ENCODE measurements around the gene HCFC1R1.
A peak's percentile ranks its signal among the peaks of the same experiment; 100 is the strongest.
"Not testable (repeated sequence)": the region's sequence is repeated elsewhere in the genome, so short reads cannot be mapped to it uniquely, and the experiment has no call there.

Gene HCFC1R1

DNA sequence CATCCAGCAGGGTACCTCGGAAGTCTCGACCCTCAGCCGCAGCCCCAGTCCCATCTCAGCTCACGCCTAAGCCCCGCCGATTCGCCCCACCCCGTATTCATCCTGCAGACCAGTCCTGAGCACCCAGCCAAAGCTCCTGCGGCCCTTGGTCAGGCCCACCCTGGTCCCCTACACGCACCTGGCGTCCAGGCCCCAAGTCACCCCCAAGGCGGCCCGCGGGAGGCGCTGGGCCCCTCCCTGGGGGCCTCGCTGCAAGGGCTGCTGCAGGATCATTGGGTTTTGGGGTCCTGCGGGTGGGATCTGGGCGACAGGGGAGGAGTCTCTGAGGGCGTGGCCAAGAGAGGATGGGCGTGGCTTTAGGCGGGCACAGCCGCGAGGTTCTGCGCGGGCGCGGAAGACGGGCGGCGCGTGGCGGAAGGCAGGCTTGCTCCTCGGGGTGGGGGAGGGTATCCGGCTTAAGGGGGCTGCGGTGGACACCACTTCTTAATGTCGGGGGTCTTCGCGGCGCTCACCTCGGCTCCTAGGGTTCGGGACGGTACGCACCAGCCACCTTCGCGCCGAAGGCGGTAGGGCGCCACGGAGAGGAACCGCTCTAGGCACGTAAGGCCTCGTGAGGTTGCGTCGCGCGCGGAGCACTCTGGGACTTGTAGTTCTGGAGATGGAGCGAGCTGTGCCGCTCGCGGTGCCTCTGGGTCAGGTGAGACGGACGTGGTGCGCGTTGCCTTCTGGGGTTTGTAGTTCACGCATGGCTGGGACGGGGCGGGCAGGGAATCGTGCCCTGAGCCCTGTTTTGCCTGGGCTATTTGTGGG lies at the start of gene HCFC1R1, which contains the start of gene THOC6:
TSS of gene HCFC1R1 (minus strand) at position 274 of the 810 bp plus-strand sequence. CDS start at position 273, 1 bp downstream.
TSS of gene THOC6 (plus strand) at position 367 of the 810 bp plus-strand sequence. CDS start at position 659, 292 bp downstream.
- FAIRE-seq, result peak; percentile 99
- peak; percentile 83 for DNase-seq (ENCODE audit: extremely low spot score, insufficient read length, low read depth)

- DNase-seq (ENCODE audit: extremely low spot score, insufficient read length, low read depth), result no peak
- no peak for FAIRE-seq
Observed at GRCh38 chr16:3073448-3073847, 49.7 kb upstream of the HCFC1R1 start.

GRCh38 chr16:3072576-3073263 lies 49.0 kb upstream of the HCFC1R1 start:
- FAIRE-seq, result peak; percentile 5

GRCh38 chr16:3072148-3072547 lies 48.4 kb upstream of the HCFC1R1 start:
- not testable (repeated sequence) for FAIRE-seq; DNase-seq (ENCODE audit: extremely low spot score, insufficient read length, low read depth)

More at GRCh38 chr16:3072576-3073263, 49.0 kb upstream of the HCFC1R1 start:
- not testable (repeated sequence) for DNase-seq (ENCODE audit: extremely low spot score, insufficient read length, low read depth)

DNA sequence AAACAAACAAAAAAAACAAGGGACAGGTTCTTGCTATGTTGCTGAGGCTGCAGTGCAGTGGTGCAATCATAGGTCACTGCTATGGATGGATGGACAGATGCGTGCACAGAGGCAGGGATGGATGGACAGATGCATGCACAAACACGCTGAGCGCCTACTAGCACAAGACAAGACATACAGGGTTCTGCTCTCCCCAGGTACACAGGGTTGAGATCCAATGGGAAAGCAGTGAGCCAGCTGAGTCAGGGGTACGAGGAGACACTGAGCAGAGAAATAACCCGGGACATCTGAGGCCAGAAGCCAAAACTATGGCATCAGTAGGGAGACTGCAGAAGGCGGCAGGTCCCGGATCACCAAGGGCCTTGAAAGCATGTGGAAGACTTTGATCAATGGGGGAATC lies 47.9 kb upstream of the HCFC1R1 start:
- FAIRE-seq, result no peak

GRCh38 chr16:3070608-3071111 lies 46.9 kb upstream of the HCFC1R1 start:
- FAIRE-seq, result no peak
- no peak for DNase-seq (ENCODE audit: extremely low spot score, insufficient read length, low read depth)

More for the DNA sequence above, 47.9 kb upstream of the HCFC1R1 start:
- DNase-seq (ENCODE audit: extremely low spot score, insufficient read length, low read depth), result no peak

DNA sequence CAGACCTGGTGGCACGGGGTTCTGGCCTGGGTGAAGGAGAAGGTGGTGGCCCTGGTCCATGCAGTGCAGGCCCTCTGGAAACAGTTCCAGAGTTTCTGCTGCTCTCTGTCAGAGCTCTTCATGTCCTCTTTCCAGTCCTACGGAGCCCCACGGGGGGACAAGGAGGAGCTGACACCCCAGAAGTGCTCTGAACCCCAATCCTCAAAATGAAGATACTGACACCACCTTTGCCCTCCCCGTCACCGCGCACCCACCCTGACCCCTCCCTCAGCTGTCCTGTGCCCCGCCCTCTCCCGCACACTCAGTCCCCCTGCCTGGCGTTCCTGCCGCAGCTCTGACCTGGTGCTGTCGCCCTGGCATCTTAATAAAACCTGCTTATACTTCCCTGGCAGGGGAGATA lies 45.4 kb upstream of the HCFC1R1 start:
- DNase-seq (ENCODE audit: extremely low spot score, insufficient read length, low read depth); FAIRE-seq: not testable (repeated sequence)

DNA sequence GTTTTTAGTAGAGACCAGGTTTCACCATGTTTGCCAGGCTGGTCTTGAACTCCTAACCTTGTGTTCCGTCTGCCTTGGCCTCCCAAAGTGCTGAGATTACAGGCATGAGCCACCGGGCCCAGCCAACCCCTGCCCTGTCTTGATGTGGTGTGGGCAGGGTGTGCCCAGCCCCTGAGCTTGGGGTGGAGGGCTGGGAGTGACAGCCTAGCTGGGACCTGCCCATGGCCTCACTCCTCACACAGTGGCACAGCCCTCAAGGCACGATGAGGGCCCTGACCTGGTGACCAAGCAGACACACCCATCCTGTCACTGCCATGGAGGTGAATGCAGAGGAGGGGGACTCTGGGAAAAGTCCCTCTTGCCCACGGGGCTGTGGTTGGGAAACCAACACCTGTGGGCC lies 44.7 kb upstream of the HCFC1R1 start:
- no peak for FAIRE-seq
- DNase-seq (ENCODE audit: extremely low spot score, insufficient read length, low read depth), result no peak

DNA sequence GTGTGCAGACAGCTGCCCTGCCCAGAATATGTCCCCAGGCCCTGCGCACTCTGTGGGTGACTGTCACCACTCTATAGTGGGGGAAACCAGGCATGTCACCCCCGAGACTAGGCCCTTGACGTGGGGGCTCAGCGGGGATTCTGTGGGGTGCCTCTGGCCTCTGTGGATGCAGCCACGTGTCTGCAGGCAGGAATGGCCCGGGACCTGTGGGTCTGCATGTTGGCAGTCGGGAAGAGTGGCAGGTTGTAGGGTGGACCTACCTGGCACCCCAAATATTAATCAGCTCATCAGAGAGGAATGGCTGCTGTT lies 42.7 kb upstream of the HCFC1R1 start:
- DNase-seq (ENCODE audit: extremely low spot score, insufficient read length, low read depth) (no peak), FAIRE-seq (no peak)

DNA sequence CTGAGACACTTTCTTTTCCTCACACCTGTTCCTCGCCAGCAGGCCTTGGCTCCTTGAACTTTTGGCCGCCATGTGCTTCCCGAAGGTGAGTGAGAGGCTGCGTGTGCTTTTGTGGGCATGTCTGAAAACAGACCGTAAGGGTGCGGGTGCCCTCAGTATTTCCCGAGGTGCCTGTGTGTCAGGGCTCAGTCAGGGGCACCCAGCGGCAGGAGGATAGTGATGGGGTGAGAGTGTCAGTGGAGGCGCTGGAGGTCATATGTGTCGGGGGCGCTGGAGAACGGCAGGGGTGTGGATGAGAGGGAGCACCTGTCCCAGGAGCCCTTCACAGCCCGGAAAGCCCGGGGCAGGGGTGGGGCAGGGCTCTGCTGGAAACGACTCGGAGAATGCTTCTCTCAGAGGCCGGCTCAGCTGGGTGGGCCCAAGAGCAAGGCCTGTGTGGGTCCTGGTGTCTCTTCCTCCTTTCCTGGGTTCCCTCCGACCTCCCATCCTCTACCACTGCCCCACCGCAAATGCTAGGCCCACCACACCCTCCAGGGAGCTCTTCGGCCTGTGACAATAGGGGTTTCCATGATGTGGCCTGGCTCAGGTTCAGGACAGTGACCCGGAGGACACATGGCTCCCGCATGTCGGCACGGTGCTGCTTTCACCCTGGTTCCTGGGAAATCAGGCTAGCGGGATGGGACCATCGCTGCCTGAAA lies 42.1 kb upstream of the HCFC1R1 start:
- DNase-seq (ENCODE audit: extremely low spot score, insufficient read length, low read depth) (no peak), FAIRE-seq (no peak)

DNA sequence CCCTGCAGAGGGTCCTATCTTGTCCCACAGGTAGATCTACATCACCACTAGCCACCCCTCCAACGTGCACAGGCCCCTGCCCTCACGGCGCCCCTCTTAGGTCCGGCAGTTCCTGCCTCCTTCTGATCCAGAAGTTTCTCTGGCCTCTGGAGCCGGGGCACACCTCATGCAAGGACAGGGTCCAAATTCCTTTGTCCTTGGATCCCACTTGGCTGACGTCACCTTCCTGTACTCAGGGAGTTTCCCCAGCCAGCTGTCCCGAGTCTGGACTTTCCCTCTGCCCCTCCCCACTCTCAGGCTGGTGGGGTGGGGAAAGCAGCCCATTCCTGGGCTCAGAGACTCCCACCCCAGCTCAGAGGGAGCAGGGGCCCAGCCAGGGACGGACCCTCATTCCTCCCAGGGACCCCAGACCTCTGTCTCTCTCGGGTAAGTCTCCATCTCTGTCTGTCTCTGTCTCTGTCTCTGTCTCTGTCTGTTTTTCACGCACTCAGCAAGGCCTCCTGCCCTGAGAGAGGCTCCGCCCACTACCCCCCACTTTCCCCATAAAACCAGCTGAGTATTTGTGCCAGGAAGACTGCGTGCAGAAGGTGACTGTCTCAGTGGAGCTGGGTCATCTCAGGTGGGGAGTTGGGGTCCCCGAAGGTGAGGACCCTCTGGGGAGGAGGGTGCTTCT lies 41.5 kb upstream of the HCFC1R1 start, which contains the start of gene IL32:
TSS of gene IL32 (plus strand) at position 572 of the 673 bp plus-strand sequence. CDS start 172 bp downstream, outside the sequence.
- DNase-seq (ENCODE audit: extremely low spot score, insufficient read length, low read depth), result no peak
- peak; percentile 65 for FAIRE-seq

DNA sequence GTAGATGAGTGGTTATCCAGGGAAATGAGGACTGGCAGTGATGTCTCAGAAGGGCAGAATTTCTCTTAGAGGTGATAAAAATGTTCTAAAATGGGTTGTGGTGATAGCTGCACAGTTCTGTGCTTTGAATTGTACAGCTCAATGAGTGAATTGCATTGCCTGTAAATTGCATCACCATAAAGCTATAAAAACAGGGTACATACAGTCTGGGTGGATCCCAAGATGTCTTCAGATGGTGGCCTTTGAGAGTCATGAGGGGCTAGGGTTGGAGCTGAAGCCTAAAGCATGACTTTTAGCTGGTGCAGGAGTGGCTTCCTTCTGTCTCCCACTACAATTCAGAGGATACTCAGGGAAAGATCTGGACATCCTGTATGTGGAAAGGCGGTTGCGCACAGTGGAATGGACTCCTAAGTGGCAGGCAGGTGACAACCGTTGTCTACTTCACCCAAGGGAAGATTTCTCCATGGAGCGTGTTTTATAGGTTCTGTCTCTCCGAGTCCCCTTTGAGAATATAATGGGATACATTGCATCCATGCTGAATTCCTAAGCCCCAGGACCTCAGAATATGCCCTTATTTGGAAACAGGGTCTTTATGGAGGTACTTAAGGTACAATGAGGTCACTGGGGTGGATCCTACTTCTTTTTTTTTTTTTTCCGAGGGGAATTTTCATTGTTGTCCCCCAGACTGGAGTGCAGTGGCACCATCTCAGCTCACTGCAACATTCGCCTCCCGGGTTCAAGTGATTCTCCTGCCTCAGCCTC lies 40.1 kb upstream of the HCFC1R1 start:
- FAIRE-seq (no peak), DNase-seq (ENCODE audit: extremely low spot score, insufficient read length, low read depth) (no peak)

- FAIRE-seq (no peak), DNase-seq (ENCODE audit: extremely low spot score, insufficient read length, low read depth) (no peak)
Observed at GRCh38 chr16:3062553-3062952, 38.8 kb upstream of the HCFC1R1 start.

- no peak for FAIRE-seq
- DNase-seq (ENCODE audit: extremely low spot score, insufficient read length, low read depth), result no peak
Observed at GRCh38 chr16:3060339-3061127, 36.8 kb upstream of the HCFC1R1 start.

DNA sequence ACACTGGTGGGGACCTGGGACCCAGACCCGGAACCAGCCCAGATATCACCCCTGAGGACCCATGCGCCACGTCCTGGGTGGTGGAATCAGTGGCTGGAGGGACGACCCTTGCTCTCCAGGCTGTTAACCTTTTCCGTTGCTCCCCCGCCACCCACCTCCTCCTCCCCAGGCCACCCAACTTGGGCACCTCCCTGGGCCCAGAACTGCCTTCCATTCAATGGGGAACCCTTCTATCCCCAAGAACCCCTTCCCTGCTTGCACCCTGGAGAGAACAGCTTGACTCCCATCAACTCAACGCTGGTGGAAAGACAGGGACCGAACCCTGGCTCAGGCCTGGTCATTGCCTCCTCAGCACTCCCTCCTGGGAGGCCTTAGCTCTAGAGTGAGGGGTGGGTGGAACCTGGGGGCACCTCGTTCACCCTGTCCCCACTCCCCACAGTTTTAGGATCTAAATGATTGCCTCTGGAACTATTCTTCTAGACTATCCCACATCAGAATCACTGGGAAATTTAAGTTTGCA lies 36.0 kb upstream of the HCFC1R1 start:
- no peak for FAIRE-seq
- no peak for DNase-seq (ENCODE audit: extremely low spot score, insufficient read length, low read depth)

DNA sequence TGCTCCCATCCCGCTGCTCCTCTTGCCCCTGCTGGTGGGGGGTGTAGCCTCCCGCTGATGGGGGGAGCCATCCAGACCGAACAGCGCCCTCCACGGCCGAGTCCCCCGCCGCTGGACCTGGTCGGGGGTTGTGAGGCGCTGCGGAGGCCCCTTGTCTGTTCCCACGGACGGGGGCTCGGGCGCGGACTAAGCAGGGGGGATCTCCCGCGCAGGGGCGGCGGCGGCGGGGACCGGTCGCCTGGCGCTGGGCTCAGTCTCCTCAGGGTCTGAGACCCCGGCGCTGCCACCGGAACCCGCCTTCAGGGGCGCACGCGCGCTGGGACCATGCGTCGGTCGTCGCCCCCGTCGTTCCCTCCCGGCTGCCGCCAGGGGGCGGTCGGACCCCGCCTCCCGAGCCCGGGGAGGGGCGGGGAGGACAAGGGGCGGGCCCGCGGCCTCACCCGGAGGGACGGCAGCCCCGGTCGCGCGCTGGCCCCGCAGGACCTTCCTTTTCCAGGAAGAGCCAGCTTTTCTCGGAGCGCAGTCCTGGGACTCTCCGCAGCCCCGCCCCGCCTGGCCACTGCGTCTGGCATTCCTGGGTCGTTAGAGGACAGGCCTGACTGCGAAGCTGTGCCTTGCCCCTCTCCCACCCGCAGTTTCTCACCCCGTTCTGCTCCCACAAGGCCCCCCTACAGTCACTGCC lies 35.4 kb upstream of the HCFC1R1 start:
- FAIRE-seq (peak; percentile 64), DNase-seq (ENCODE audit: extremely low spot score, insufficient read length, low read depth) (peak; percentile 88)
